ENCODE data around the gene ARHGAP10. TPM values are rescaled to one million over a fixed set of nuclear protein-coding genes. Genes with fewer than 3 reads are reported as not detected.

The ARHGAP10 gene
- total RNA-seq, 1 donor from 2014 or later, result 15.5 TPM

GRCh38 chr4:148093065-148093464 lies 361.2 kb downstream of the ARHGAP10 start:
- Histone ChIP-seq H3K4me3 (ENCODE audit: low read depth, low read length) (no peak overlapping the region), H3K36me3 (ENCODE audit: control insufficient read depth, insufficient read depth, low read length) (no peaks in the 10 kb centered on the region), H3K27me3 (ENCODE audit: control insufficient read depth, insufficient read depth, low read length) (no peaks in the 10 kb centered on the region)
- no peak for TF ChIP-seq CTCF (IDR thresholded peaks at IDR 0.05; ENCODE audit: insufficient read depth, low read length, poor library complexity, severe bottlenecking)
- DNase-seq (ENCODE audit: low read depth), result no peak

GRCh38 chr4:148094149-148094548 lies 362.3 kb downstream of the ARHGAP10 start:
- Histone ChIP-seq H3K4me3 (ENCODE audit: low read depth, low read length) (no peak overlapping the region), H3K27me3 (ENCODE audit: control insufficient read depth, insufficient read depth, low read length) (no peaks in the 10 kb centered on the region), H3K36me3 (ENCODE audit: control insufficient read depth, insufficient read depth, low read length) (no peaks in the 10 kb centered on the region)
- no peak for TF ChIP-seq CTCF (IDR thresholded peaks at IDR 0.05; ENCODE audit: insufficient read depth, low read length, poor library complexity, severe bottlenecking)
- no peak for DNase-seq (ENCODE audit: low read depth)

GRCh38 chr4:148095346-148095923 lies 363.5 kb downstream of the ARHGAP10 start:
- Histone ChIP-seq H3K36me3 (ENCODE audit: control insufficient read depth, insufficient read depth, low read length) (no peaks in the 10 kb centered on the region), H3K4me3 (ENCODE audit: low read depth, low read length) (no peak overlapping the region), H3K27me3 (ENCODE audit: control insufficient read depth, insufficient read depth, low read length) (no peaks in the 10 kb centered on the region)
- no peak for DNase-seq (ENCODE audit: low read depth)
- no peak for TF ChIP-seq CTCF (IDR thresholded peaks at IDR 0.05; ENCODE audit: insufficient read depth, low read length, poor library complexity, severe bottlenecking)

GRCh38 chr4:148097801-148098200 lies 365.9 kb downstream of the ARHGAP10 start:
- TF ChIP-seq CTCF (IDR thresholded peaks at IDR 0.05; ENCODE audit: insufficient read depth, low read length, poor library complexity, severe bottlenecking), result no peak
- no peak overlapping the region for H3K4me3 ChIP-seq (ENCODE audit: low read depth, low read length)
- H3K36me3 ChIP-seq (ENCODE audit: control insufficient read depth, insufficient read depth, low read length), result no peaks in the 10 kb centered on the region
- no peaks in the 10 kb centered on the region for H3K27me3 ChIP-seq (ENCODE audit: control insufficient read depth, insufficient read depth, low read length)
- no peak for DNase-seq (ENCODE audit: low read depth)

GRCh38 chr4:148101235-148101634 lies 369.3 kb downstream of the ARHGAP10 start:
- no peak for TF ChIP-seq CTCF (IDR thresholded peaks at IDR 0.05; ENCODE audit: insufficient read depth, low read length, poor library complexity, severe bottlenecking)
- no peaks in the 10 kb centered on the region for H3K36me3 ChIP-seq (ENCODE audit: control insufficient read depth, insufficient read depth, low read length)
- no peaks in the 10 kb centered on the region for H3K27me3 ChIP-seq (ENCODE audit: control insufficient read depth, insufficient read depth, low read length)
- H3K4me3 ChIP-seq (ENCODE audit: low read depth, low read length), result no peak overlapping the region
- DNase-seq (ENCODE audit: low read depth), result no peak

- Histone ChIP-seq H3K4me3 (ENCODE audit: low read depth, low read length) (no peak overlapping the region), H3K27me3 (ENCODE audit: control insufficient read depth, insufficient read depth, low read length) (no peaks in the 10 kb centered on the region), H3K36me3 (ENCODE audit: control insufficient read depth, insufficient read depth, low read length) (no peaks in the 10 kb centered on the region)
- TF ChIP-seq CTCF (IDR thresholded peaks at IDR 0.05; ENCODE audit: insufficient read depth, low read length, poor library complexity, severe bottlenecking), result no peak
- DNase-seq (ENCODE audit: low read depth), result no peak
Measured at GRCh38 chr4:148101790-148102189, 369.9 kb downstream of the ARHGAP10 start.

All from kidney epithelial cell (primary cell).